OCI-LY7 (cell line): ENCODE results near the gene NRBF2.

Source experiments
- CTCF ChIP-seq: fragments of 200-600 bp; sonication (generic); conservative IDR thresholded peaks from 2 replicates; pipeline ENCODE4 v1.5.1; 2014; ENCODE audit warnings: mild to moderate bottlenecking, antibody characterized with exemption, low read length, moderate library complexity, mixed read lengths
- EZH2phosphoT487 ChIP-seq: fragments of 200-600 bp; sonication (generic); IDR thresholded peaks from 2 replicates; pipeline ENCODE4 v1.6.1; 2018; ENCODE audit warnings: low read depth, borderline replicate concordance, mild to moderate bottlenecking, mixed run types, antibody characterized with exemption, low read length, moderate library complexity, mixed read lengths

- TF ChIP-seq EZH2phosphoT487 (no peak), CTCF (no peak)
These were observed 39.9 kb upstream of the NRBF2 start for GRCh38 chr10:63093227-63093626.
